ENCODE results near the gene USP17L10. TPM values are rescaled to one million over a fixed set of nuclear protein-coding genes. Genes with fewer than 3 reads are reported as not detected.
"Not testable (repeated sequence)": the region's sequence is repeated elsewhere in the genome, so short reads cannot be mapped to it uniquely, and the experiment has no call there.

USP17L10 gene
- total RNA-seq, result not detected in 2 replicates

GRCh38 chr4:9210357-9210756 lies at the start of gene USP17L10:
USP17L10 (plus strand) TSS chr4:9210657; CDS start chr4:9210657, 0 bp downstream.
- intact Hi-C loops (cut with micrococcal nuclease), result not testable (repeated sequence)

DNA sequence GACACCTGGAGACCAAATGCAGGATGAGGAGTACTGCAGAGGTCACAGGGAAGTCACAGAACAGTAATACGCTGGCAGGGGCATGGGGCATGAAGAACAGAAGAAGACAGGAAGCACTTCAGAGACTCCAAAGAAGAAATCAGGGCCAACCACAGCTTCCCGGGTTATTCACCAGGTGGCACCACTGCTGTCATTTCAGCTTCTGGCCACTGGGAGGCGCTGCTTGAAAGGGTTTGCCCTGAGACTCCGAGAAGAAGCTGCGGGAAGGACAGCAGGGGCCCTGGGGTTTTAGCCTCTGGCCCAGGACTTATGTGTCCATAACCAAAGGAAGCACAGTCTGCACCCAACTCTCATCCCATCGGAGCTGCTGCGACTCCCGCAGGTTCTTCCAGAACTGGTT lies 44.5 kb upstream of the USP17L10 start:
- intact Hi-C loops (cut with micrococcal nuclease), result not testable (repeated sequence)

DNA sequence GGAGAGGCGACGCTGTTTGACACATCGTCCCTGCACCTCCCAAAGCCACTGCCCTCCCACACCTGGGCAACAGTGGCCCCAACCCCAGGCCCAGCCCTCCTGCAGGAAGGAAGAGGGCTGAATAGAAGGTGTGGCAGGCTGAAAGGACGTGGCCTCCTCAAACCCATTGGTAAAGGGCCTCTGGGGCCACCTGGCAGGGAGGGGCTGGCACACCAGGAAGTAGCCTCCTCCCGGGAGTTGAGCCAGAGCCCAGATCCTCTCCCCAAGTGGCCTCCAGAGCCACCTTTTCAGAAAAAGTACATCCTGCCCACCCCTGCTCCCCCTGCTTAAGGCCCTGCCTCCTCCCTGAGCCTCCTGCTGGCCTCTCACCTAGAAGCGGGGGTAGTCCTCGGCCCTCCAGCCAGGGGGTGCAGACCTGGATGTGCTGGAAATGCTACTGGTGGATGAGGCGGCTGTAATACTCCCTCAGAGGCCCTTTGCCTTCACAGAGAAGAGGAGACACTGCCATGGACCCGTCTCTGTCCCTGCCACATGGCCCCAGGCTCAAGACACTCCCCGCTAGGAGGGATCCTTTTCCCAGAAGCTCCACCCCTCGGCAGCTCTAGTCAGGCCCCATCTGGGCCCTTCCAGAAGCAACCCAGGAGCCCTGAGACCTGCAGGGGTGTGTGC lies 40.5 kb upstream of the USP17L10 start, which contains the start of gene FAM90A26:
FAM90A26 (plus strand) TSS at position 619 of the 669 bp plus-strand sequence. CDS start 2,764 bp downstream, outside the sequence.
- intact Hi-C loops (cut with micrococcal nuclease), result not testable (repeated sequence)

DNA sequence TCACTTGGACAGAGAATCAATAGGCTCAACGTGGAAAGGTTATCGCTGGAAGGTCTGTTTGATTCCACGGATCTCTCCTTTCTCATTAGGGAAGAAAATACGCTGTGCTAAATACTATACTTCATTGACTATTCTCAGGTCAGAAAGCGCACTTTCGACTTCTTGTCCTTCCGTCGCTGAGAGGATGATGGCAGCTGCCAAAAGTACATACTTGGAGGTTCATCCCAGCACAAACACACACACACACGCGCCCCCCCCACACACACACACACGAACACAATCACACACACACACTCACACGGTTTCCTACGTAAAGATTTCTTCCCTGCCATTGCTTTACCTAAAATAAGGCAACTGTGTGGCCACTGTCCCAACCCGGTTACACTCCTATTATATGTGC lies 4.2 kb downstream of the USP17L10 start:
- intact Hi-C loops (cut with micrococcal nuclease), result not testable (repeated sequence)

- intact Hi-C loops (cut with micrococcal nuclease), result not testable (repeated sequence)
Measured at GRCh38 chr4:9215105-9215504, 4.6 kb downstream of the USP17L10 start, which contains the start of gene USP17L11. USP17L11 (plus strand) TSS chr4:9215405; CDS start chr4:9215405, 0 bp downstream.

- intact Hi-C loops (cut with micrococcal nuclease), result not testable (repeated sequence)
Measured at GRCh38 chr4:9219852-9220251, 9.4 kb downstream of the USP17L10 start, which contains the start of gene USP17L12. USP17L12 (plus strand) TSS chr4:9220152; CDS start chr4:9220152, 0 bp downstream.

DNA sequence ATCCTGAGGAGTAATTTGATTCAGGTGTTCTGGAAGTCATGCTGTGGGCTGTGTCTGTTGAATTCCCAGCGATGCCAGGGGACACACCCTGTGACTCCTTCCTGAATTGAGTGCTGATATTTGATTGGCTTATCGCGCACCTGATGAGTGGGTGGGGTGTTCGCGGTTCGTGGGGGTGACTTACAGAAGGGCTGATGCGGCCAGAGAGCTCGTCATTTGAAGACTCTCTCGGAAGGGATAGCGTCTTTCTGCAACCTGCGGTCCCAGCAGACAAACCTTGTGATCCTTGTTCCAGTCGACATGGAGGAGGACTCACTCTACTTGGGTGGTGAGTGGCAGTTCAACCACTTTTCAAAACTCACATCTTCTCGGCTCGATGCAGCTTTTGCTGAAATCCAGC lies 14.1 kb downstream of the USP17L10 start, which contains the start of gene USP17L13:
USP17L13 (plus strand) TSS at position 301 of the 400 bp plus-strand sequence; CDS start at position 301, 0 bp downstream.
- intact Hi-C loops (cut with micrococcal nuclease), result not testable (repeated sequence)

DNA sequence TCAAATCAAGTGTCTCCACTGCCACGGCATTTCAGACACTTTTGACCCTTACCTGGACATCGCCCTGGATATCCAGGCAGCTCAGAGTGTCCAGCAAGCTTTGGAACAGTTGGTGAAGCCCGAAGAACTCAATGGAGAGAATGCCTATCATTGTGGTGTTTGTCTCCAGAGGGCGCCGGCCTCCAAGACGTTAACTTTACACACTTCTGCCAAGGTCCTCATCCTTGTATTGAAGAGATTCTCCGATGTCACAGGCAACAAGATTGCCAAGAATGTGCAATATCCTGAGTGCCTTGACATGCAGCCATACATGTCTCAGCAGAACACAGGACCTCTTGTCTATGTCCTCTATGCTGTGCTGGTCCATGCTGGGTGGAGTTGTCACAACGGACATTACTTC lies 19.8 kb downstream of the USP17L10 start:
- intact Hi-C loops (cut with micrococcal nuclease), result not testable (repeated sequence)

DNA sequence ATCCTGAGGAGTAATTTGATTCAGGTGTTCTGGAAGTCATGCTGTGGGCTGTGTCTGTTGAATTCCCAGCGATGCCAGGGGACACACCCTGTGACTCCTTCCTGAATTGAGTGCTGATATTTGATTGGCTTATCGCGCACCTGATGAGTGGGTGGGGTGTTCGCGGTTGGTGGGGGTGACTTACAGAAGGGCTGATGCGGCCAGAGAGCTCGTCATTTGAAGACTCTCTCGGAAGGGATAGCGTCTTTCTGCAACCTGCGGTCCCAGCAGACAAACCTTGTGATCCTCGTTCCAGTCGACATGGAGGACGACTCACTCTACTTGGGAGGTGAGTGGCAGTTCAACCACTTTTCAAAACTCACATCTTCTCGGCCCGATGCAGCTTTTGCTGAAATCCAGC lies 23.6 kb downstream of the USP17L10 start, which contains the start of gene USP17L15:
USP17L15 (plus strand) TSS at position 301 of the 400 bp plus-strand sequence; CDS start at position 301, 0 bp downstream.
- intact Hi-C loops (cut with micrococcal nuclease), result not testable (repeated sequence)

GRCh38 chr4:9238461-9238860 lies 28.0 kb downstream of the USP17L10 start:
- intact Hi-C loops (cut with micrococcal nuclease), result not testable (repeated sequence)

DNA sequence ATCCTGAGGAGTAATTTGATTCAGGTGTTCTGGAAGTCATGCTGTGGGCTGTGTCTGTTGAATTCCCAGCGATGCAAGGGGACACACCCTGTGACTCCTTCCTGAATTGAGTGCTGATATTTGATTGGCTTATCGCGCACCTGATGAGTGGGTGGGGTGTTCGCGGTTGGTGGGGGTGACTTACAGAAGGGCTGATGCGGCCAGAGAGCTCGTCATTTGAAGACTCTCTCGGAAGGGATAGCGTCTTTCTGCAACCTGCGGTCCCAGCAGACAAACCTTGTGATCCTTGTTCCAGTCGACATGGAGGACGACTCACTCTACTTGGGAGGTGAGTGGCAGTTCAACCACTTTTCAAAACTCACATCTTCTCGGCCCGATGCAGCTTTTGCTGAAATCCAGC lies 33.1 kb downstream of the USP17L10 start, which contains the start of gene USP17L17:
USP17L17 (plus strand) TSS at position 301 of the 400 bp plus-strand sequence; CDS start at position 301, 0 bp downstream.
- intact Hi-C loops (cut with micrococcal nuclease), result not testable (repeated sequence)

GRCh38 chr4:9247953-9248680 lies 37.7 kb downstream of the USP17L10 start, which contains the start of gene USP17L18:
USP17L18 (plus strand) TSS chr4:9248630; CDS start chr4:9248630, 0 bp downstream.
- intact Hi-C loops (cut with micrococcal nuclease), result not testable (repeated sequence)

GRCh38 chr4:9253078-9253477 lies 42.6 kb downstream of the USP17L10 start, which contains the start of gene USP17L19:
USP17L19 (plus strand) TSS chr4:9253378; CDS start chr4:9253378, 0 bp downstream.
- intact Hi-C loops (cut with micrococcal nuclease), result not testable (repeated sequence)

DNA sequence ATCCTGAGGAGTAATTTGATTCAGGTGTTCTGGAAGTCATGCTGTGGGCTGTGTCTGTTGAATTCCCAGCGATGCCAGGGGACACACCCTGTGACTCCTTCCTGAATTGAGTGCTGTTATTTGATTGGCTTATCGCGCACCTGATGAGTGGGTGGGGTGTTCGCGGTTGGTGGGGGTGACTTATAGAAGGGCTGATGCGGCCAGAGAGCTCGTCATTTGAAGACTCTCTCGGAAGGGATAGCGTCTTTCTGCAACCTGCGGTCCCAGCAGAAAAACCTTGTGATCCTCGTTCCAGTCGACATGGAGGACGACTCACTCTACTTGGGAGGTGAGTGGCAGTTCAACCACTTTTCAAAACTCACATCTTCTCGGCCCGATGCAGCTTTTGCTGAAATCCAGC lies 47.4 kb downstream of the USP17L10 start, which contains the start of gene USP17L20:
USP17L20 (plus strand) TSS at position 301 of the 400 bp plus-strand sequence; CDS start at position 301, 0 bp downstream.
- intact Hi-C loops (cut with micrococcal nuclease), result not testable (repeated sequence)

Other genes with a start within 250 kb of the USP17L10 start
- not detected in 2 replicates for gene FAM90A26, start 40.2 kb upstream of the USP17L10 start, total RNA-seq
- gene USP17L11, start 4.7 kb downstream of the USP17L10 start, total RNA-seq, result not detected in 2 replicates
- gene USP17L12, start 9.5 kb downstream of the USP17L10 start, total RNA-seq, result not detected in 2 replicates
- not detected in 2 replicates for gene USP17L13, start 14.2 kb downstream of the USP17L10 start, total RNA-seq
- gene USP17L15, start 23.7 kb downstream of the USP17L10 start, total RNA-seq, result not detected in 2 replicates
- gene USP17L17, start 33.2 kb downstream of the USP17L10 start, total RNA-seq, result not detected in 2 replicates
- not detected in 2 replicates for gene USP17L18, start 38.0 kb downstream of the USP17L10 start, total RNA-seq
- gene USP17L19, start 42.7 kb downstream of the USP17L10 start, total RNA-seq, result not detected in 2 replicates
- not detected in 2 replicates for gene USP17L20, start 47.5 kb downstream of the USP17L10 start, total RNA-seq
- gene USP17L21, start 52.2 kb downstream of the USP17L10 start, total RNA-seq, result not detected in 2 replicates
- gene USP17L22, start 57.0 kb downstream of the USP17L10 start, total RNA-seq, result not detected in 2 replicates
- gene USP17L24, start 114.5 kb downstream of the USP17L10 start, total RNA-seq, result not detected in 2 replicates
- not detected in 2 replicates for gene USP17L25, start 119.3 kb downstream of the USP17L10 start, total RNA-seq
- not detected in 2 replicates for gene USP17L26, start 124.0 kb downstream of the USP17L10 start, total RNA-seq
- not detected in 2 replicates for gene USP17L5, start 128.7 kb downstream of the USP17L10 start, total RNA-seq
- not detected in 2 replicates for gene USP17L27, start 133.5 kb downstream of the USP17L10 start, total RNA-seq
- gene USP17L28, start 138.2 kb downstream of the USP17L10 start, total RNA-seq, result not detected in 2 replicates
- gene USP17L29, start 143.0 kb downstream of the USP17L10 start, total RNA-seq, result not detected in 2 replicates
- gene USP17L30, start 152.5 kb downstream of the USP17L10 start, total RNA-seq, result not detected in 2 replicates
- not detected in 2 replicates for gene DEFB131A, start 233.8 kb downstream of the USP17L10 start, total RNA-seq